Measurements from ENCODE around the gene RRM2.
A peak's percentile ranks its signal among the peaks of the same experiment; 100 is the strongest.

The RRM2 gene

GRCh38 chr2:10158681-10159080 lies 36.1 kb downstream of the RRM2 start:
- no peak for DNase-seq

GRCh38 chr2:10159086-10159485 lies 36.5 kb downstream of the RRM2 start:
- no peak for DNase-seq

- peak in 1 of 14 donors; percentile 8 for DNase-seq
These were observed 37.1 kb downstream of the RRM2 start for GRCh38 chr2:10159581-10160131.

- DNase-seq: no peak
These were observed 37.8 kb downstream of the RRM2 start for GRCh38 chr2:10160203-10160955.

- DNase-seq: no peak
These were observed 38.8 kb downstream of the RRM2 start for GRCh38 chr2:10161206-10161931.

GRCh38 chr2:10161961-10162441 lies 39.5 kb downstream of the RRM2 start:
- DNase-seq: peak in 1 of 14 donors; percentile 35

GRCh38 chr2:10162586-10163497 lies 40.3 kb downstream of the RRM2 start:
- peak in 5 of 14 donors; percentile 11 to 56 (median 20) for DNase-seq

- no peak for DNase-seq
These were observed 41.3 kb downstream of the RRM2 start for GRCh38 chr2:10163498-10164486.

- DNase-seq: no peak
These were observed 42.1 kb downstream of the RRM2 start for GRCh38 chr2:10164601-10165000.

- no peak for DNase-seq
These were observed 42.7 kb downstream of the RRM2 start for GRCh38 chr2:10165282-10165681.

GRCh38 chr2:10165861-10166675 lies 43.5 kb downstream of the RRM2 start:
- DNase-seq: no peak

GRCh38 chr2:10166676-10167292 lies 44.2 kb downstream of the RRM2 start:
- no peak for DNase-seq

GRCh38 chr2:10167316-10167715 lies 44.8 kb downstream of the RRM2 start:
- no peak for DNase-seq

GRCh38 chr2:10168221-10168620 lies 45.7 kb downstream of the RRM2 start:
- DNase-seq: no peak

- DNase-seq: no peak
These were observed 46.6 kb downstream of the RRM2 start for GRCh38 chr2:10169053-10169578.

GRCh38 chr2:10169581-10169980 lies 47.0 kb downstream of the RRM2 start:
- DNase-seq: no peak

GRCh38 chr2:10170256-10170655 lies 47.7 kb downstream of the RRM2 start:
- peak in 2 of 14 donors; percentile 7 to 57 for DNase-seq

GRCh38 chr2:10171006-10171800 lies 48.7 kb downstream of the RRM2 start:
- DNase-seq: no peak
